Raji (cell line): Measurements from ENCODE around the gene C11orf16.
A peak's percentile ranks its signal among the peaks of the same experiment; 100 is the strongest.

ENCODE experiments used
- POLR2A ChIP-seq: IDR thresholded peaks from 2 replicates; pipeline ENCODE4 v1.6.1; 2011; ENCODE audit warnings: low read depth, low read length, control low read depth; ENCODE audit not compliant: insufficient read depth

Gene C11orf16

GRCh38 chr11:8914661-8915018 is 18.1 kb downstream of the C11orf16 start:
- no peak for TF ChIP-seq POLR2A

GRCh38 chr11:8913961-8914660 is 18.6 kb downstream of the C11orf16 start:
- no peak for TF ChIP-seq POLR2A

- TF ChIP-seq POLR2A = peak; percentile 72
Measured at GRCh38 chr11:8911029-8911823, 21.5 kb downstream of the C11orf16 start, which contains the start of gene AKIP1. AKIP1 (plus strand) TSS chr11:8911189; CDS start chr11:8911450, 261 bp downstream.

GRCh38 chr11:8910649-8911026 is 22.1 kb downstream of the C11orf16 start:
- TF ChIP-seq POLR2A = no peak

GRCh38 chr11:8908099-8908498 is 24.6 kb downstream of the C11orf16 start:
- TF ChIP-seq POLR2A = no peak

- TF ChIP-seq POLR2A = no peak
Measured at GRCh38 chr11:8907116-8907515, 25.6 kb downstream of the C11orf16 start.

GRCh38 chr11:8905528-8906165 is 27.1 kb downstream of the C11orf16 start:
- TF ChIP-seq POLR2A = no peak

GRCh38 chr11:8899119-8899753 is 33.5 kb downstream of the C11orf16 start:
- no peak for TF ChIP-seq POLR2A

- TF ChIP-seq POLR2A = no peak
Measured at GRCh38 chr11:8886322-8886721, 46.4 kb downstream of the C11orf16 start.

GRCh38 chr11:8878771-8879170 is 54.0 kb downstream of the C11orf16 start:
- no peak for TF ChIP-seq POLR2A

GRCh38 chr11:8873741-8874405 is 58.9 kb downstream of the C11orf16 start:
- no peak for TF ChIP-seq POLR2A

- TF ChIP-seq POLR2A = no peak
Measured at GRCh38 chr11:8871962-8872361, 60.8 kb downstream of the C11orf16 start.

GRCh38 chr11:8871171-8871775 is 61.5 kb downstream of the C11orf16 start:
- TF ChIP-seq POLR2A = no peak

GRCh38 chr11:8870411-8871170 is 62.2 kb downstream of the C11orf16 start:
- no peak for TF ChIP-seq POLR2A
